Measurements from ENCODE around the gene GPRIN3.

DNA sequence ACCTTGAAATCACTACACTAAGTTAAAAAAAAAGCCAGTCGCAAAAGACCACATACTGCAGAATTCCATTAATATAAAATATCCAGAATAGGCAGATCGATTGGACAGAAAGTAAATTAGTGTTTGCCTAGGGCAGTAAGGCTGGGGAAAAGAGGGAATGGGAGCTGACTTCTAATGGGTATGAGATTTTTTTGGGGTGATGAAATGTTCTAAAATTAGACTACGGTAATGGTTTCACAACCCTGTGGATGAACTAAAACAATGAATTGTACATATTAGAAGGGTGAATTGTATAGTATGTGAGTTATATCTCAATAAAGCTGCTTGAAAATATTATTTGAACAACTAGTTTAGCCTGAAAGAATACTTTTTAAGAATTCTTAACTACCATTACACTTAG, 6.7 kb upstream of the GPRIN3 start:
- TF ChIP-seq, protein P1, sequence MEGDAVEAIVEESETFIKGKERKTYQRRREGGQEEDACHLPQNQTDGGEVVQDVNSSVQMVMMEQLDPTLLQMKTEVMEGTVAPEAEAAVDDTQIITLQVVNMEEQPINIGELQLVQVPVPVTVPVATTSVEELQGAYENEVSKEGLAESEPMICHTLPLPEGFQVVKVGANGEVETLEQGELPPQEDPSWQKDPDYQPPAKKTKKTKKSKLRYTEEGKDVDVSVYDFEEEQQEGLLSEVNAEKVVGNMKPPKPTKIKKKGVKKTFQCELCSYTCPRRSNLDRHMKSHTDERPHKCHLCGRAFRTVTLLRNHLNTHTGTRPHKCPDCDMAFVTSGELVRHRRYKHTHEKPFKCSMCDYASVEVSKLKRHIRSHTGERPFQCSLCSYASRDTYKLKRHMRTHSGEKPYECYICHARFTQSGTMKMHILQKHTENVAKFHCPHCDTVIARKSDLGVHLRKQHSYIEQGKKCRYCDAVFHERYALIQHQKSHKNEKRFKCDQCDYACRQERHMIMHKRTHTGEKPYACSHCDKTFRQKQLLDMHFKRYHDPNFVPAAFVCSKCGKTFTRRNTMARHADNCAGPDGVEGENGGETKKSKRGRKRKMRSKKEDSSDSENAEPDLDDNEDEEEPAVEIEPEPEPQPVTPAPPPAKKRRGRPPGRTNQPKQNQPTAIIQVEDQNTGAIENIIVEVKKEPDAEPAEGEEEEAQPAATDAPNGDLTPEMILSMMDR (IDR thresholded peaks at IDR 0.05; ENCODE audit: borderline replicate concordance, extremely low read depth, low read length, poor library complexity, severe bottlenecking), result no peak
- no peak for TF ChIP-seq EZH2 (IDR thresholded peaks at IDR 0.05; ENCODE audit: borderline replicate concordance, low read depth, low read length, severe bottlenecking)

All from DND-41 (cell line).